GM12878 (cell line): ENCODE results near the gene LRRC40. TPM values are rescaled to one million over a fixed set of nuclear protein-coding genes. Genes with fewer than 3 reads are reported as not detected.
"Not testable (repeated sequence)": the region's sequence is repeated elsewhere in the genome, so short reads cannot be mapped to it uniquely, and the experiment has no call there.

Experiments used
- ATAC-seq: fragments of 200-7000 bp; cut with Tn5 transposase; 3 replicates; pipeline ENCODE4 v1.9.1; 2020; ENCODE audit warnings: mild to moderate bottlenecking, moderate library complexity
- BruUV-seq: library from RNA; stranded (reverse); fragments of 400-500 nt; replicated peaks from 2 replicates; lab custom pipeline; 2021; lab: Mats Ljungman, UMichigan
- CTCF ChIA-PET: fragments of 300-600 bp; sonication (Branson Sonifier 250); formaldehyde crosslinking; extraction: SDS; loops from one replicate; lab custom pipeline; 2021; ENCODE audit warnings: inconsistent platforms; lab: Yijun Ruan, JAX
- POLR2A ChIA-PET: fragments of 350-600 bp; formaldehyde crosslinking; extraction: SDS; loops from one replicate; lab custom pipeline; 2021; ENCODE audit warnings: inconsistent platforms; lab: Charles Lee
- RAD21 ChIA-PET: fragments of 300-600 bp; sonication (Branson Sonifier 250); formaldehyde crosslinking; loops from one replicate; lab custom pipeline; 2023; ENCODE audit warnings: antibody characterized with exemption; ENCODE audit not compliant: unreplicated experiment; lab: Charles Lee
- SMC1A ChIA-PET: fragments of 300-600 bp; sonication (Branson Sonifier 250); formaldehyde crosslinking; loops from one replicate; lab custom pipeline; 2023; ENCODE audit not compliant: unreplicated experiment, uncharacterized antibody; lab: Charles Lee
- DNase-seq: peaks from one replicate; pipeline ENCODE4 v3.0.0-alpha.2; 2011; ENCODE audit warnings: low read depth, low spot score
- FAIRE-seq: peaks from 3 replicates; lab custom pipeline; 2011; peaks lifted over from hg19 to GRCh38; lab: Jason Lieb, UNC
- H2AFZ ChIP-seq: 2 replicates; pipeline ENCODE4 v1.6.0; 2011; ENCODE audit warnings: low read depth, low read length, control low read depth; ENCODE audit not compliant: control insufficient read depth
- H3K27ac ChIP-seq: 2 replicates; pipeline ENCODE4 v1.5.1; 2011; ENCODE audit warnings: control low read depth; ENCODE audit not compliant: control insufficient read depth, insufficient read depth
- H3K27me3 ChIP-seq, 2 experiments: replicated peaks in 1 of 2; 2 replicates each; pipeline versions ENCODE4 v1.6.0 to v1.6.1; 2011; ENCODE audit warnings: low read length in 1 of 2; ENCODE audit not compliant: control insufficient read depth in 2 of 2, insufficient read depth in 2 of 2
- H3K36me3 ChIP-seq, 2 experiments: 2 replicates each; pipeline ENCODE4 v1.5.1; 2011; ENCODE audit warnings: low read length in 1 of 2; ENCODE audit not compliant: control insufficient read depth in 2 of 2, insufficient read depth in 2 of 2
- H3K4me1 ChIP-seq: 2 replicates; pipeline ENCODE4 v1.6.1; 2011; ENCODE audit warnings: mild to moderate bottlenecking, low read length, moderate library complexity, mixed read lengths; ENCODE audit not compliant: control insufficient read depth, insufficient read depth
- H3K4me2 ChIP-seq: 2 replicates; pipeline ENCODE4 v1.6.0; 2011; ENCODE audit warnings: control low read depth; ENCODE audit not compliant: control insufficient read depth, insufficient read depth
- H3K4me3 ChIP-seq: fragments of 200-600 bp; sonication (generic); 2 replicates; pipeline ENCODE4 v1.5.1; 2016
- H3K79me2 ChIP-seq: 2 replicates; pipeline ENCODE4 v1.6.0; 2011; ENCODE audit warnings: low read length; ENCODE audit not compliant: control insufficient read depth, insufficient read depth
- H3K9ac ChIP-seq: 2 replicates; pipeline ENCODE4 v1.8.0; 2011; ENCODE audit warnings: low read length, control low read depth, mixed read lengths; ENCODE audit not compliant: control insufficient read depth, insufficient read depth
- H3K9me3 ChIP-seq: replicated peaks from 3 replicates; pipeline ENCODE4 v1.5.1; 2011; ENCODE audit warnings: mild to moderate bottlenecking, low read length; ENCODE audit not compliant: control insufficient read depth, insufficient read depth
- H4K20me1 ChIP-seq: 2 replicates; pipeline ENCODE4 v1.6.0; 2011; ENCODE audit not compliant: control insufficient read depth, insufficient read depth
- EGR1 ChIP-seq, 2 experiments: IDR thresholded peaks; 1 replicate in 1 of 2; 2 replicates in 1 of 2; pipeline ENCODE4 v1.6.1; 2011 to 2012; ENCODE audit warnings: low read depth in 2 of 2, low read length in 2 of 2, borderline replicate concordance in 1 of 2, mild to moderate bottlenecking in 1 of 2, moderate library complexity in 1 of 2
- HDAC2 ChIP-seq: fragments of 200-600 bp; sonication (generic); IDR thresholded peaks from 2 replicates; pipeline ENCODE4 v1.6.1; 2017
- NFYB ChIP-seq: IDR thresholded peaks from 2 replicates; pipeline ENCODE4 v1.6.1; 2011; ENCODE audit warnings: low read depth, mild to moderate bottlenecking, low read length, improper control_type of control experiment, moderate library complexity; ENCODE audit not compliant: insufficient read depth
- SIX5 ChIP-seq: IDR thresholded peaks from 2 replicates; pipeline ENCODE4 v1.6.1; 2011; ENCODE audit warnings: mild to moderate bottlenecking, low read depth, low read length, moderate library complexity; ENCODE audit not compliant: severe bottlenecking
- SMARCA5 ChIP-seq: fragments of 450-650 bp; IDR thresholded peaks from 2 replicates; pipeline ENCODE4 v1.6.1; 2017; ENCODE audit warnings: mild to moderate bottlenecking
- STAT1 ChIP-seq: fragments of 450-650 bp; conservative IDR thresholded peaks from 2 replicates; pipeline ENCODE4 v1.6.1; 2014; ENCODE audit warnings: antibody characterized with exemption, mild to moderate bottlenecking
- TCF3 ChIP-seq: IDR thresholded peaks from 2 replicates; pipeline ENCODE4 v1.6.1; 2012; ENCODE audit warnings: low read depth, mild to moderate bottlenecking, low read length, borderline replicate concordance; ENCODE audit not compliant: insufficient read depth
- ZNF217 ChIP-seq: fragments of 450-650 bp; IDR thresholded peaks from 2 replicates; pipeline ENCODE4 v1.6.1; 2017; ENCODE audit warnings: antibody characterized with exemption, mild to moderate bottlenecking
- in situ Hi-C: fragments of 300-500 bp; cut with MboI; formaldehyde crosslinking; loops from 9 replicates; pipeline ENCODE4 v1.14.3; 2018; ENCODE audit warnings: mixed read lengths
- intact Hi-C: fragments of 100-400 bp; cut with micrococcal nuclease; formaldehyde crosslinking; loops from one replicate; pipeline ENCODE4 v1.14.2; 2022; ENCODE audit not compliant: unreplicated experiment
- polyA plus RNA-seq, 11 experiments: library from polyadenylated mRNA; depleted of rRNA in 4 of 11; unstranded in 6 of 11; stranded (reverse) in 5 of 11; fragments of >200 nt; fragmentation: Nextera tagmentation in 4 of 11; fragmentation: Illumina TruSeq in 1 of 11; extraction: Ambion mirVana in 4 of 11; extraction: Trizol in 1 of 11; gene quantifications; 1 replicate in 1 of 11; 2 replicates in 10 of 11; pipeline versions ENCODE4 v1.2.1 to v1.2.3, GENCODE V29; 2011 to 2016; ENCODE audit warnings: inconsistent platforms in 2 of 11, missing spikeins in 2 of 11, low read depth in 1 of 11
- total RNA-seq, 4 experiments: library from RNA; depleted of rRNA in 3 of 4; stranded (reverse); fragments of >200 nt in 3 of 4; fragmentation: Illumina TruSeq in 1 of 4; extraction: Trizol in 1 of 4; gene quantifications; 2 replicates each; pipeline versions ENCODE4 v1.2.1 to v1.2.3, GENCODE V29; 2013 to 2021

The LRRC40 gene
- total and polyA plus RNA-seq, 10 of the 15 experiments (the other 5 are each of a cell fraction or from before 2014, with no cell fraction given), result 19.5 to 44.3 (median 30.9) TPM

DNA sequence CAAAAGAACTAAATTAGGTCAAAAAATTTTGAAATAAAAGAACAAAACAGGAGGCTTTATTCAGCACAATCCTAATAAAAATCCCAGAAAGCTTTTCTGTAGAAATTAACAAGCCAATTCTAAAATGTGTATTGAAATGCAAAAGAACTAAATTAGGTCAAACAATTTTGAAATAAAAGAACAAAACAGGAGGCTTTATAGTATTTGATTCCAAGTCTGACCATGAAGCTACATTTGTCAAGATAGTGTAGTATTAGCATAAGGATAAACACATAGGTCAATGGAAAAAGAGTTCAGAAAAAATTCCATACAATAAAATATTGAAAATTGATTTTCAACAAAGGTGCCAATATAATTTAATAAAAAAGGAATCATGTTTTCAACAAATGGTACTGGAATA lies 10.8 kb downstream of the LRRC40 start (continued):
- no peak for TF ChIP-seq NFYB
- no peak for TF ChIP-seq SIX5
- TF ChIP-seq HDAC2, result no peak

- BruUV-seq, H3K27ac ChIP-seq, intact Hi-C loops, RAD21 ChIA-PET, H3K9me3 ChIP-seq, H4K20me1 ChIP-seq, H3K4me1 ChIP-seq, H3K36me3 ChIP-seq, H3K4me3 ChIP-seq, POLR2A ChIA-PET, H3K27me3 ChIP-seq, ATAC-seq, H3K9ac ChIP-seq, H3K4me2 ChIP-seq, FAIRE-seq, DNase-seq, in situ Hi-C loops, H2AFZ ChIP-seq: not testable (repeated sequence)
- SMC1A ChIA-PET, result interaction anchor here (0.8 kb wide), 1 partner anchor 62 kb away, joined by 4 read pairs; no protein-coding TSS in a partner anchor
- peak; percentile 53; the same call in 1 of the 2 replicates for TF ChIP-seq ZNF217
- peak; percentile 50; the same call in 1 of the 2 replicates for TF ChIP-seq SMARCA5
- CTCF ChIA-PET, result interaction anchor here (0.7 to 1.0 kb wide), 2 partner anchors 11 to 1048 kb away, joined by 4 read pairs; no protein-coding TSS in a partner anchor
- peaks cover 25% of the 10 kb centered on the region for H3K79me2 ChIP-seq
These were observed 12.9 kb downstream of the LRRC40 start for GRCh38 chr1:70192446-70192845.

- H3K4me1 ChIP-seq, result no peaks in the 10 kb centered on the region
- intact Hi-C loops, result no loop called here
- in situ Hi-C loops, result no loop called here
- ChIA-PET RAD21 (interaction anchor here (1.0 to 1.6 kb wide), 2 partner anchors 16 to 55 kb away, joined by 3 to 4 read pairs; no protein-coding TSS in a partner anchor), CTCF (interaction anchor here (0.9 kb wide), 1 partner anchor 12 kb away, joined by 3 read pairs; no protein-coding TSS in a partner anchor), POLR2A (interaction anchor here (1.0 to 1.1 kb wide), 2 partner anchors 15 to 31 kb away, joined by 3 to 5 read pairs; partner anchors contain the start of genes LRRC40 and SRSF11), SMC1A (interaction anchor here (1.0 to 1.4 kb wide), 4 partner anchors 10 to 23 kb away, joined by 3 to 4 read pairs (median 3); no protein-coding TSS in a partner anchor)
- H3K9ac ChIP-seq, result no peak overlapping the region
- H3K4me3 ChIP-seq, result no peak overlapping the region
- no peak for DNase-seq
- no peak overlapping the region for H2AFZ ChIP-seq
- H3K79me2 ChIP-seq, result peaks cover 22% of the 10 kb centered on the region
- no peaks in the 10 kb centered on the region for H4K20me1 ChIP-seq
- no peak overlapping the region for H3K4me2 ChIP-seq
- no peaks in the 10 kb centered on the region; the same call in 2 of the 3 replicates for H3K9me3 ChIP-seq
- BruUV-seq, result no TSS peak
- no peaks in the 10 kb centered on the region; a peak in 1 of 4 replicates for H3K36me3 ChIP-seq
- H3K27ac ChIP-seq, result no peak overlapping the region
- ATAC-seq, result peak; percentile 56
- no peaks in the 10 kb centered on the region for H3K27me3 ChIP-seq
- TF ChIP-seq EGR1 (IDR thresholded peaks at IDR 0.05; ENCODE audit: borderline replicate concordance in 1 of 2, low read depth in 2 of 2, low read length in 2 of 2) (no peak), TCF3 (no peak), STAT1 (no peak)
- no peak for FAIRE-seq
These were observed 15.2 kb downstream of the LRRC40 start for GRCh38 chr1:70190180-70190579.
